ENCODE results near the gene TAF7. TPM values are rescaled to one million over a fixed set of nuclear protein-coding genes. Genes with fewer than 3 reads are reported as not detected.
"Not testable (repeated sequence)": the region's sequence is repeated elsewhere in the genome, so short reads cannot be mapped to it uniquely, and the experiment has no call there.

Gene TAF7
- total RNA-seq, 2 donors from 2014 or later, result 56.7 to 62.5 TPM

GRCh38 chr5:141326088-141326854 lies 5.7 kb upstream of the TAF7 start:
- peaks cover 2 to 5% of the 10 kb centered on the region in 2 donors for H3K9me3 Mint-ChIP-seq
- peak overlapping the region; percentile 93 for H3K27ac Mint-ChIP-seq
- peak overlapping the region; percentile 94 to 98 for H3K4me3 Mint-ChIP-seq
- peaks cover 19% of the 10 kb centered on the region for H3K4me1 Mint-ChIP-seq (ENCODE audit: low read depth)
- H3K36me3 Mint-ChIP-seq (ENCODE audit: insufficient read depth in 2 of 2), result peaks cover 11 to 14% of the 10 kb centered on the region in 2 donors
- ATAC-seq (replicated peaks in 1 of 2) (peak; percentile 91 to 93), DNase-seq (peak; percentile 65 to 76)
- peaks cover 13% of the 10 kb centered on the region for H3K27me3 Mint-ChIP-seq (ENCODE audit: low read depth)

- H3K27me3 Mint-ChIP-seq (ENCODE audit: low read depth), result no peaks in the 10 kb centered on the region
- peaks cover 14 to 17% of the 10 kb centered on the region in 2 donors for H3K9me3 Mint-ChIP-seq
- peaks cover 36 to 42% of the 10 kb centered on the region in 2 donors for H3K36me3 Mint-ChIP-seq (ENCODE audit: insufficient read depth in 2 of 2)
- ATAC-seq (replicated peaks in 1 of 2), result no peak
- DNase-seq, result no peak
- H3K4me3 Mint-ChIP-seq, result peak overlapping the region in 1 of 2 donors; percentile 57
- peaks cover 46% of the 10 kb centered on the region for H3K4me1 Mint-ChIP-seq (ENCODE audit: low read depth)
- no peak overlapping the region for H3K27ac Mint-ChIP-seq
Observed at GRCh38 chr5:141322261-141322660, 1.7 kb upstream of the TAF7 start.

DNA sequence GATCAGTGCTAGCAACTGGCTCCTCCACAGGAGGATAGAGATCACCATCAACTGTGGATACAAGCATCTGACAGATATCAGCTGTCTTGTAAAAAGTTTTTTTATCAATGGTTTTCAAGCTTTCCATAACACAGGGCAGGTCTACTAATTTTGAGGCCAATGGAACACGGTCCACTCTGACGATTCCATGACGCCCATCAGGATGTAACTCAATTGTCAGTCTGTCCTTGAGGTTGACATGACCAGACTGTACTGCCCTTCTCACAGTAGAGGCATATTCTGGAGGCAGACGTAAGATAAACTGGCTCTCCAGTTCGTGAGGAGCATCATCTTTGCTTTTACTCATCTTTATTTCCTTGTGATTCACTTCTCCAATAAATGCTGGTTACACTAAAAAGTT lies 885 bp downstream of the TAF7 start:
- peaks cover 38% of the 10 kb centered on the region for H3K4me1 Mint-ChIP-seq (ENCODE audit: low read depth)
- H3K9me3 Mint-ChIP-seq, result peaks cover 23 to 25% of the 10 kb centered on the region in 2 donors

DNA sequence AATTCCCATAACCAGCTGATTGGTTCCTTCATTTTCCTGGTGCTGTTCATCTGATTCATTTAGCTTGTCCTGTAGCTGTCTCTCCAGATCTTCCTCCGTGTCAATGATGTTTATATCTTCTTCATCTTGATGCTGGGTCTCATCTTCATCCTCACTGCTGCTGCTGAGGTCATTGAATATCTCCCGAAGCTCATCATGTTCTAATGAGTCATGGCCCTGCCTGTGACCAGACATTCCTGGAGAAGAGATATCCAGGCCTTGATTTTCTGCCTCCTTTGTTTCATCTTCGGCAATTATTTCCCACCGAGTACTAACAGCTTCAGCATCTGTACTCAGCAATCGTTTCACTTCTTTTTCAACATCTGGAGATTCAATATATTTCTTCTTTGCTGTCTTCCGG lies 1.4 kb downstream of the TAF7 start:
- peaks cover 24 to 25% of the 10 kb centered on the region in 2 donors for H3K9me3 Mint-ChIP-seq
- H3K27ac Mint-ChIP-seq, result peak overlapping the region; percentile 95
- H3K4me3 Mint-ChIP-seq, result peak overlapping the region; percentile 90 to 100
- H3K27me3 Mint-ChIP-seq (ENCODE audit: low read depth), result no peaks in the 10 kb centered on the region
- peaks cover 38% of the 10 kb centered on the region for H3K4me1 Mint-ChIP-seq (ENCODE audit: low read depth)
- DNase-seq (no peak), ATAC-seq (replicated peaks in 1 of 2) (no peak)
- H3K36me3 Mint-ChIP-seq (ENCODE audit: insufficient read depth in 2 of 2), result peaks cover 41 to 59% of the 10 kb centered on the region in 2 donors

More for the DNA sequence above, 885 bp downstream of the TAF7 start:
- no peaks in the 10 kb centered on the region for H3K27me3 Mint-ChIP-seq (ENCODE audit: low read depth)
- ATAC-seq (replicated peaks in 1 of 2) (no peak), DNase-seq (no peak)
- peak overlapping the region; percentile 90 to 100 for H3K4me3 Mint-ChIP-seq
- H3K27ac Mint-ChIP-seq, result peak overlapping the region; percentile 95
- H3K36me3 Mint-ChIP-seq (ENCODE audit: insufficient read depth in 2 of 2), result peaks cover 39 to 59% of the 10 kb centered on the region in 2 donors

DNA sequence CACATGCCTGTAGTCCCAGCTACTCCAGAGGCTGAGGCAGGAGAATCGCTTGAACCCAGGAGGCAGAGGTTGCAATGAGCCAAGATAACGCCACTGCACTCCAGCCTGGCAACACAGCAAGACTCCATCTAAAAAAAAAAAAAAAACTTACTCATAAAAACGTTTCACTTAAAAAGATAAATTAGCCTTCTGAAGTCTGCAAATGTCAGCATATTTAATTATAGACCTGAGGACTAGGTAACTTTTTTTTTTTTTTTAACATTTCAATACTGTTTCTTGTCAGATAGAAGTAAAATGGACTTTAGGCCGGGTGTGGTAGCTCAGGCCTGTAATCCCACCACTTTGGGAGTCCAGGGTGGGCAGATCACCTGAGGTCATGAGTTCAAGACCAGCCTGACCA lies 3.6 kb downstream of the TAF7 start:
- Mint-ChIP-seq H3K9me3 (peaks cover 30 to 32% of the 10 kb centered on the region in 2 donors), H3K36me3 (ENCODE audit: insufficient read depth in 2 of 2) (peaks cover 44 to 66% of the 10 kb centered on the region in 2 donors), H3K4me1 (ENCODE audit: low read depth) (peaks cover 38% of the 10 kb centered on the region)
- ATAC-seq (replicated peaks in 1 of 2); DNase-seq; H3K27ac Mint-ChIP-seq; H3K4me3 Mint-ChIP-seq; H3K27me3 Mint-ChIP-seq (ENCODE audit: low read depth): not testable (repeated sequence)

GRCh38 chr5:141313711-141314110 lies 6.9 kb downstream of the TAF7 start:
- DNase-seq (no peak), ATAC-seq (replicated peaks in 1 of 2) (no peak)
- Mint-ChIP-seq H3K4me1 (ENCODE audit: low read depth) (peaks cover 12% of the 10 kb centered on the region), H3K36me3 (ENCODE audit: insufficient read depth in 2 of 2) (peaks cover 40 to 50% of the 10 kb centered on the region in 2 donors), H3K27ac (peak overlapping the region; percentile 19), H3K4me3 (no peak overlapping the region), H3K27me3 (ENCODE audit: low read depth) (no peaks in the 10 kb centered on the region), H3K9me3 (peaks cover 25 to 34% of the 10 kb centered on the region in 2 donors)

DNA sequence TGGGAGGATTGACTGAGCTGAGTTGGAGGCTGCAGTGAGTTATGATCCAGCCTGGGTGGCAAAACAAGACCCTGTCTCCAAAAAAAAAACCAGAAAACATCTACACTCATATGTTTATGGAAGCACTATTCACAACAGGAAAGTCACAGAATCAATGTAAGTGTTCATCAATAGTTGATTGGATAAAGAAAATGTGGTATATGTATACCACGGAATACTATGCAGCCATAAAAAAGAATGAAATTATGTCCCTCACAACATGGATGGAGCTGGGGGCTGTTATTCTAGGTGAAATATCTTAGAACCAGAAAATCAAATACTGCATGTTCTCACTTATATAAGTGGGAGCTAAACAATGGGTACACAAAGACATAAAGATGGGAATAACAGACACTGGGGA lies 14.0 kb downstream of the TAF7 start:
- Mint-ChIP-seq H3K36me3 (ENCODE audit: insufficient read depth in 2 of 2) (peaks cover 25 to 37% of the 10 kb centered on the region in 2 donors), H3K4me1 (ENCODE audit: low read depth) (no peaks in the 10 kb centered on the region), H3K4me3 (no peak overlapping the region), H3K9me3 (peaks cover 9 to 25% of the 10 kb centered on the region in 2 donors), H3K27me3 (ENCODE audit: low read depth) (no peaks in the 10 kb centered on the region), H3K27ac (no peak overlapping the region)
- no peak for DNase-seq
- no peak for ATAC-seq (replicated peaks in 1 of 2)

DNA sequence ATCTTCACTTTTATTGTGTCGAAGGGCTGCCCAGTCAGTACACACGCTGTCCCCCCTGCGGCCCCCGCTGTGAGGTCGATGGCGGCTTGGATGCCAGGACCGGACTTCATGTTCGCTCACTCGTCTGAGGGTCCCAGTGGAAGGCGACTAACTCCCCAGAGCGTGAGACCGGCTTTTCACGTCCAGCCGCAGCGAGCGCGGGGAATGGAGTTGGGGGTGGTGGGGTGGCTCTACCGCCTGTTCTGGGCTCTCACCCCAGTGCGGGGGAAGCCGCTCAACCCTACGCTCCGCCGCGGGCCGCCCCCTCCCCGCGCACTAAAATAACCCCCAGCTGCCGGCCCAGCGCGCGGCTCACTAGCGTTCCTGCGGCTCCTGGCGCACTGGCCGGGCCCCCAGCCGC lies 16.8 kb downstream of the TAF7 start, which contains the start of gene SLC25A2:
TSS of gene SLC25A2 (minus strand) at position 294 of the 400 bp plus-strand sequence. CDS start at position 110, 184 bp downstream.
- H3K27ac Mint-ChIP-seq, result no peak within 1 kb of the TSS
- no peaks in the 10 kb centered on the region for H3K27me3 Mint-ChIP-seq (ENCODE audit: low read depth)
- peaks cover 22 to 23% of the 10 kb centered on the region in 2 donors for H3K36me3 Mint-ChIP-seq (ENCODE audit: insufficient read depth in 2 of 2)
- H3K9me3 Mint-ChIP-seq, result peaks cover 6 to 21% of the 10 kb centered on the region in 2 donors
- ATAC-seq (replicated peaks in 1 of 2) (no peak), DNase-seq (no peak)
- H3K4me1 Mint-ChIP-seq (ENCODE audit: low read depth), result no peaks in the 10 kb centered on the region
- no peak within 1 kb of the TSS for H3K4me3 Mint-ChIP-seq

GRCh38 chr5:141298376-141298775 lies 22.2 kb downstream of the TAF7 start:
- DNase-seq (no peak), ATAC-seq (replicated peaks in 1 of 2) (no peak)
- peaks cover 10 to 30% of the 10 kb centered on the region in 2 donors for H3K9me3 Mint-ChIP-seq
- peaks cover 27 to 34% of the 10 kb centered on the region in 2 donors for H3K36me3 Mint-ChIP-seq (ENCODE audit: insufficient read depth in 2 of 2)
- no peak overlapping the region for H3K4me3 Mint-ChIP-seq
- no peak overlapping the region for H3K27ac Mint-ChIP-seq
- H3K4me1 Mint-ChIP-seq (ENCODE audit: low read depth), result no peaks in the 10 kb centered on the region
- H3K27me3 Mint-ChIP-seq (ENCODE audit: low read depth), result no peaks in the 10 kb centered on the region

GRCh38 chr5:141272906-141273305 lies 47.7 kb downstream of the TAF7 start:
- ATAC-seq (replicated peaks in 1 of 2) (no peak), DNase-seq (no peak)
- no peaks in the 10 kb centered on the region for H3K27me3 Mint-ChIP-seq (ENCODE audit: low read depth)
- H3K36me3 Mint-ChIP-seq (ENCODE audit: insufficient read depth in 2 of 2), result peaks cover 14 to 24% of the 10 kb centered on the region in 2 donors
- H3K27ac Mint-ChIP-seq, result no peak overlapping the region
- peaks cover 20 to 39% of the 10 kb centered on the region in 2 donors for H3K9me3 Mint-ChIP-seq
- H3K4me3 Mint-ChIP-seq, result no peak overlapping the region
- H3K4me1 Mint-ChIP-seq (ENCODE audit: low read depth), result no peaks in the 10 kb centered on the region

- peaks cover 22 to 43% of the 10 kb centered on the region in 2 donors for H3K9me3 Mint-ChIP-seq
- H3K27me3 Mint-ChIP-seq (ENCODE audit: low read depth), result no peaks in the 10 kb centered on the region
- H3K4me1 Mint-ChIP-seq (ENCODE audit: low read depth), result no peaks in the 10 kb centered on the region
- H3K36me3 Mint-ChIP-seq (ENCODE audit: insufficient read depth in 2 of 2), result peaks cover 24 to 25% of the 10 kb centered on the region in 2 donors
- ATAC-seq (replicated peaks in 1 of 2) (no peak), DNase-seq (no peak)
- no peak overlapping the region for H3K27ac Mint-ChIP-seq
- no peak overlapping the region for H3K4me3 Mint-ChIP-seq
Observed at GRCh38 chr5:141269195-141269594, 51.4 kb downstream of the TAF7 start.

Data from activated T-cell treated with anti-CD3 and anti-CD28 coated beads, Interleukin-2, amount 50 U/mL, for 72 hours (primary cell).